ENCODE results near the gene GTF2F2. TPM values are rescaled to one million over a fixed set of nuclear protein-coding genes. Genes with fewer than 3 reads are reported as not detected.
"Not testable (repeated sequence)": the region's sequence is repeated elsewhere in the genome, so short reads cannot be mapped to it uniquely, and the experiment has no call there.

Gene GTF2F2
- total RNA-seq, 4 donors from 2014 or later, result 12.1 to 18.1 (median 14.8) TPM

- no peak for DNase-seq (ENCODE audit: low spot score)
- TF ChIP-seq CTCF (IDR thresholded peaks at IDR 0.05), result no peak
- no peak for ATAC-seq (ENCODE audit: low FRiP score)
These were observed 169.7 kb downstream of the GTF2F2 start for GRCh38 chr13:45289936-45290563.

GRCh38 chr13:45292176-45292575, 171.9 kb downstream of the GTF2F2 start:
- ATAC-seq (ENCODE audit: low FRiP score), result no peak
- TF ChIP-seq CTCF (IDR thresholded peaks at IDR 0.05), result no peak
- no peak for DNase-seq (ENCODE audit: low spot score)

DNA sequence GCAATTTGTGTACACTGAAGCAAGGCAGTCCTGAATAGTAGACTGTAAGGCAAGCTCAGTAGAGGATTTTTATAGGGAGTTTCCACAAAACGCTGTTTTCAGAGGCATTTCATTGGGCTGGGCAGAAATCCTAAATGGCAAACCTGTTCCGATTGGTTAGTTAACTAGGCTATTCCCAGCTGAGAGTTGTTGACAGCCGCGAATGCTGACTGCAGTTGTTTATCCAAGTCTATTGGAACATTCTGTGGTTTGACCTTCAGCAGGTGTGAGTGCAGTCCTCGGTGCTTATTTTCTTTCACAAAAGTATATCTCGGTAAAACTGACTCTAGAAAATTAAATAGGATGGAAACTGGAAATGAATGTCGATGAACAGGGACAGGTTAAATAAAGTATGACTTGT, 175.2 kb downstream of the GTF2F2 start:
- ATAC-seq (ENCODE audit: low FRiP score) (no peak), DNase-seq (ENCODE audit: low spot score) (no peak)
- no peak for TF ChIP-seq CTCF (IDR thresholded peaks at IDR 0.05)

GRCh38 chr13:45296259-45296658, 175.9 kb downstream of the GTF2F2 start:
- no peak for TF ChIP-seq CTCF (IDR thresholded peaks at IDR 0.05)
- ATAC-seq (ENCODE audit: low FRiP score) (no peak), DNase-seq (ENCODE audit: low spot score) (no peak)

DNA sequence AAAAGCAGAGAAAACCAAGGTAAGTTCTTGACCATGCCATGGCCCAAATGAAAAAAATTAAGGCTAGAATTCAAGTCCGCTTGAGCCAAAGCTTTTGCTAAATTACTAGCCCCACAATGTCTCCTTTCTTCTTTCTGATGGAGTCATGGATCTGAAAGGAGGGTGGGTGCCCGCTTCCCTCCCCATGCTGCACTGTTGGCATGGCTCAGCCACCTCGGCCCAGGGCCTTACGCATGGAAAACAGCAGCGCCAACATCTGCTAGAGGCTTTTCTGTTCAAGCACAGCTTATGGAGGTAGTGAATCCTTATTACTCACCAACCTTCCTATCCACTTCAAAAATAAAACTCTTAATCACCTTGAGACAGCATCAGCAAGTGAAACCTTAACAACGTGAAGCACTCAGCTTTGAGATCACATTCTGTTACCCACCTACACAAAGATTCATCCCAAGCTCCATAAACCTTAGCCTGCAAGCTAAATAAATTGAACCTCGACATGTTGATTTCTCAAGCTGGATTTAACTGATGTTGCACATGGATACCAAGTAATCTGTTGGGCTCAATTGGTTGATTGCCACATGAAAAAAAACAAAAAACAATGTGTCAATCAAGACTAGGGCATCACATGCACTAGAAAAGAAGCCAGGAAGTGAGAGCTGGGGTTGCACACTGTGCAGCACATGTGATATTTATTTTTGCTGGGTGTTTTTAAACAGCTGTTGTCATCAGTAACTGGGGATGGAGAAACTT, 177.3 kb downstream of the GTF2F2 start:
- TF ChIP-seq CTCF (IDR thresholded peaks at IDR 0.05), result no peak
- DNase-seq (ENCODE audit: low spot score) (no peak), ATAC-seq (ENCODE audit: low FRiP score) (no peak)

DNA sequence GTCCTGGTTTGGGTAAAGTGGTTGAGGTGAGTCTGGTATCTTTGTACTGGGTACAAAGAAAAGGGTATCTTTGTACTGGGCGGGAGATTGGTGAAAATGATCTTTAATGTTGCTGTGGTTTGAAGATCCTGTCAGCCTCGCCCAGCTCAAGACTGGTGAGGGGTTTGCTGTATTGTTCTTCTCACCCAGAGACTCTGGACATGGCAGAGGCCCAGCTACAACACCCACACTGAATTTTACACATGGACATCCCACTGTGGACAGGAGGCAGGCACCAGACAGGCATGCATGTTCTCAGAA, 177.8 kb downstream of the GTF2F2 start:
- TF ChIP-seq CTCF (IDR thresholded peaks at IDR 0.05), result no peak
- no peak for ATAC-seq (ENCODE audit: low FRiP score)

DNA sequence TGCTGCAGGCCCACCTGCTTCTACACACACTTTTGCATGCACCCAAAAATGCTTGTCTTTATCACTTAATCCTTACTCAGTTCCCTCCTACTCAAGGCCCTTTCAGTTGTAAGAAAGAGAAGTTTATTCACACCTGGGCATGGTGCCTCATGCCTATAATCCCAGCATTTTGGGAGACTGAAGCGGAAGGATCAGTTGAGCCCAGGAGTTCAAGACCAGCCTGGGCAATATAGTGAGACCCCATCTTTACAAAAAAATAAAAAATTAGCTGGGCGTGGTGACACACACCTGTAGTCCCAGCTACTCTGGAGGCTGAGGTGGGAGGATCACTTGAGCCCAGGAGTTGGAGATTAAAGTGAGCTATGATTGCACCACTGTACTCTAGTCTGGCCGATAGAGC, 178.2 kb downstream of the GTF2F2 start:
- not testable (repeated sequence) for DNase-seq (ENCODE audit: low spot score); ATAC-seq (ENCODE audit: low FRiP score)

More for the DNA sequence above, 177.8 kb downstream of the GTF2F2 start:
- DNase-seq (ENCODE audit: low spot score), result no peak

All from omental fat pad (tissue), 4 donors.